Endothelial cell of umbilical vein (primary cell): ENCODE results near the gene GATD1.

Experiments
- EZH2 ChIP-seq: IDR thresholded peaks from 2 replicates; pipeline ENCODE4 v1.6.1; 2012; ENCODE audit warnings: borderline replicate concordance, low read depth, mild to moderate bottlenecking, moderate library complexity, low read length, inconsistent platforms; ENCODE audit not compliant: severe bottlenecking
- JUN ChIP-seq: IDR thresholded peaks from 2 replicates; pipeline ENCODE4 v1.6.1; 2011; ENCODE audit warnings: borderline replicate concordance, low read depth; ENCODE audit not compliant: insufficient read length, insufficient read depth
- POLR2AphosphoS5 ChIP-seq: IDR thresholded peaks from 2 replicates; pipeline ENCODE4 v1.6.1; 2012; ENCODE audit warnings: low read depth, mild to moderate bottlenecking, control low read depth, low read length, moderate library complexity; ENCODE audit not compliant: insufficient read depth
- TF ChIP-seq, protein P1 (sequence below), 2 donors: IDR thresholded peaks; 1 replicate in 1 of 2; 2 replicates in 1 of 2; pipeline ENCODE4 v1.5.1; 2011; ENCODE audit warnings: low read length in 2 of 2, mild to moderate bottlenecking in 2 of 2, moderate library complexity in 2 of 2, control low read depth in 1 of 2, inconsistent platforms in 1 of 2, low read depth in 1 of 2; ENCODE audit not compliant: insufficient read depth in 1 of 2; ENCODE audit errors: extremely low read depth in 1 of 2

DNA sequence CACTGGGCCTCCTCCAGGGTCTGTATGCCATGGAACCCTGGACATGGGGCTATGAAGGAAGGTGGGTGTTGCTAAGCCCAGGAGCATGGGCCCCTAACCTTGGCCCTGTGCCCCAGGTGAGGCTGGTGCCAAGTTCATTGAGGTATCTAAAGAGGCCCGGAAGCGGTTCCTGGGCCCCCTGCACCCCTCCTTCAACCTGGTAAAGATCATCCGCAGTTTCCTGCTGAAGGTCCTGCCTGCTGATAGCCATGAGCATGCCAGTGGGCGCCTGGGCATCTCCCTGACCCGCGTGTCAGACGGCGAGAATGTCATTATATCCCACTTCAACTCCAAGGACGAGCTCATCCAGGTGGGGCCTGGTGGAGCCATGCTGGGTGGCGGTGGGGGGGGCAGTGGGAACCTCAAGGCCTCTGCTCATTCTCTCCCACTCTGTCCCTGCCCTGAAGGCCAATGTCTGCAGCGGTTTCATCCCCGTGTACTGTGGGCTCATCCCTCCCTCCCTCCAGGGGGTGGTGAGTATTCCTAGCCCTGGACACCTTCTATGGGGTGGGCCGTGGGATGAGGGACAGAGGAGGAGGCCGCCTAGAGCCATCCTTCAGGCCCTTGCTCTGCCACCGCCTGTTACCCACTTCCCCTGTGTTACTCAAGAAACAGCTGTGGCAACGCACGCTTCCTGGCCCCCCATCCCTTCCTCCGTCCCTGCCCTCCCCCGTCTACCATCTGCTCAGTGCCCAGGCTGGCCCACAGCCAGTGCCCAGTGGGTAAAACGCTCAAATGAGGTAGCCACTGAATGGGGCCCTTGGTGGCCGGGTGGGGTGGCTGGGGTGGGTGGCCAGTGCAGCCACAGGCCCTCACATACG lies 44.5 kb upstream of the GATD1 start:
- TF ChIP-seq, protein P1, sequence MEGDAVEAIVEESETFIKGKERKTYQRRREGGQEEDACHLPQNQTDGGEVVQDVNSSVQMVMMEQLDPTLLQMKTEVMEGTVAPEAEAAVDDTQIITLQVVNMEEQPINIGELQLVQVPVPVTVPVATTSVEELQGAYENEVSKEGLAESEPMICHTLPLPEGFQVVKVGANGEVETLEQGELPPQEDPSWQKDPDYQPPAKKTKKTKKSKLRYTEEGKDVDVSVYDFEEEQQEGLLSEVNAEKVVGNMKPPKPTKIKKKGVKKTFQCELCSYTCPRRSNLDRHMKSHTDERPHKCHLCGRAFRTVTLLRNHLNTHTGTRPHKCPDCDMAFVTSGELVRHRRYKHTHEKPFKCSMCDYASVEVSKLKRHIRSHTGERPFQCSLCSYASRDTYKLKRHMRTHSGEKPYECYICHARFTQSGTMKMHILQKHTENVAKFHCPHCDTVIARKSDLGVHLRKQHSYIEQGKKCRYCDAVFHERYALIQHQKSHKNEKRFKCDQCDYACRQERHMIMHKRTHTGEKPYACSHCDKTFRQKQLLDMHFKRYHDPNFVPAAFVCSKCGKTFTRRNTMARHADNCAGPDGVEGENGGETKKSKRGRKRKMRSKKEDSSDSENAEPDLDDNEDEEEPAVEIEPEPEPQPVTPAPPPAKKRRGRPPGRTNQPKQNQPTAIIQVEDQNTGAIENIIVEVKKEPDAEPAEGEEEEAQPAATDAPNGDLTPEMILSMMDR (IDR thresholded peaks at IDR 0.05; ENCODE audit: extremely low read depth in 1 of 2, insufficient read depth in 1 of 2, low read depth in 1 of 2, low read length in 2 of 2): no peak
- no peak for TF ChIP-seq POLR2AphosphoS5
- TF ChIP-seq JUN: no peak
- TF ChIP-seq EZH2: no peak
